Mucosa of rectum (tissue), 2 donors: Measurements from ENCODE around the gene CCL20.
A peak's percentile ranks its signal among the peaks of the same experiment; 100 is the strongest.

Source experiments
- H3K27ac ChIP-seq, 2 donors: one replicate each; pipeline ENCODE4 v1.7.0; 2013; ENCODE audit warnings: inconsistent platforms in 2 of 2, low read depth in 2 of 2, low read length in 2 of 2
- H3K27me3 ChIP-seq, 2 donors: one replicate each; pipeline ENCODE4 v1.7.0; 2013; ENCODE audit warnings: low read length in 2 of 2; ENCODE audit not compliant: control insufficient read depth in 2 of 2, insufficient read depth in 2 of 2
- H3K36me3 ChIP-seq, 2 donors: one replicate each; pipeline ENCODE4 v1.7.0; 2013; ENCODE audit warnings: low read length in 2 of 2; ENCODE audit not compliant: control insufficient read depth in 2 of 2, insufficient read depth in 2 of 2
- H3K4me1 ChIP-seq, 2 donors: one replicate each; pipeline ENCODE4 v1.7.0; 2013; ENCODE audit warnings: low read length in 2 of 2, mild to moderate bottlenecking in 1 of 2; ENCODE audit not compliant: control insufficient read depth in 2 of 2, insufficient read depth in 2 of 2
- H3K4me3 ChIP-seq, 2 donors: one replicate each; pipeline ENCODE4 v1.7.0; 2013; ENCODE audit warnings: low read length in 2 of 2
- H3K9ac ChIP-seq, 2 donors: one replicate each; pipeline ENCODE4 v1.7.0; 2013; ENCODE audit warnings: low read length in 2 of 2, low read depth in 1 of 2, mild to moderate bottlenecking in 1 of 2
- H3K9me3 ChIP-seq, 2 donors: one replicate each; pipeline ENCODE4 v1.7.0; 2013; ENCODE audit warnings: low read length in 2 of 2; ENCODE audit not compliant: control insufficient read depth in 2 of 2
- donor health status: healthy.
- donor health status: Normal muscosa, but diverticular disease.

The CCL20 gene

GRCh38 chr2:227802882-227803281 is 10.8 kb upstream of the CCL20 start:
- H3K36me3 ChIP-seq = no peaks in the 10 kb centered on the region
- H3K4me3 ChIP-seq = no peak overlapping the region
- H3K4me1 ChIP-seq = peaks cover 0 to 6% of the 10 kb centered on the region in 2 donors
- H3K9ac ChIP-seq = no peak overlapping the region
- no peaks in the 10 kb centered on the region for H3K9me3 ChIP-seq
- no peak overlapping the region for H3K27ac ChIP-seq
- H3K27me3 ChIP-seq = no peaks in the 10 kb centered on the region

GRCh38 chr2:227804975-227805374 is 8.7 kb upstream of the CCL20 start:
- H3K27me3 ChIP-seq = no peaks in the 10 kb centered on the region
- no peak overlapping the region for H3K4me3 ChIP-seq
- no peak overlapping the region for H3K9ac ChIP-seq
- H3K9me3 ChIP-seq = no peaks in the 10 kb centered on the region
- peaks cover 0 to 2% of the 10 kb centered on the region in 2 donors for H3K4me1 ChIP-seq
- no peaks in the 10 kb centered on the region for H3K36me3 ChIP-seq
- peak overlapping the region in 1 of 2 donors; percentile 9 for H3K27ac ChIP-seq

- Histone ChIP-seq H3K4me3 (no peak overlapping the region), H3K4me1 (peaks cover 0 to 2% of the 10 kb centered on the region in 2 donors), H3K27ac (peak overlapping the region in 1 of 2 donors; percentile 9), H3K36me3 (no peaks in the 10 kb centered on the region), H3K9me3 (no peaks in the 10 kb centered on the region), H3K9ac (no peak overlapping the region), H3K27me3 (no peaks in the 10 kb centered on the region)
Observed at GRCh38 chr2:227805578-227805977, 8.1 kb upstream of the CCL20 start.

GRCh38 chr2:227808936-227809335 is 4.7 kb upstream of the CCL20 start:
- no peak overlapping the region for H3K27ac ChIP-seq
- H3K27me3 ChIP-seq = no peaks in the 10 kb centered on the region
- H3K36me3 ChIP-seq = no peaks in the 10 kb centered on the region
- no peak overlapping the region for H3K9ac ChIP-seq
- peaks cover 4 to 11% of the 10 kb centered on the region in 2 donors for H3K4me1 ChIP-seq
- no peak overlapping the region for H3K4me3 ChIP-seq
- no peaks in the 10 kb centered on the region for H3K9me3 ChIP-seq

- no peak overlapping the region for H3K27ac ChIP-seq
Observed at GRCh38 chr2:227812001-227812400, 1.6 kb upstream of the CCL20 start.

GRCh38 chr2:227813229-227813561 is 447 bp upstream of the CCL20 start:
- H3K27me3 ChIP-seq = no peaks in the 10 kb centered on the region

More at GRCh38 chr2:227812001-227812400, 1.6 kb upstream of the CCL20 start:
- Histone ChIP-seq H3K9me3 (no peaks in the 10 kb centered on the region), H3K27me3 (no peaks in the 10 kb centered on the region), H3K4me3 (no peak overlapping the region), H3K9ac (no peak overlapping the region), H3K36me3 (no peaks in the 10 kb centered on the region), H3K4me1 (peaks cover 8 to 15% of the 10 kb centered on the region in 2 donors)

GRCh38 chr2:227815066-227815465 is 1.4 kb downstream of the CCL20 start:
- Histone ChIP-seq H3K27me3 (no peaks in the 10 kb centered on the region), H3K36me3 (no peaks in the 10 kb centered on the region), H3K4me1 (peaks cover 8 to 17% of the 10 kb centered on the region in 2 donors), H3K9me3 (no peaks in the 10 kb centered on the region), H3K27ac (no peak overlapping the region), H3K9ac (no peak overlapping the region), H3K4me3 (no peak overlapping the region)

More at GRCh38 chr2:227813229-227813561, 447 bp upstream of the CCL20 start:
- H3K9ac ChIP-seq = no peak overlapping the region
- peaks cover 8 to 13% of the 10 kb centered on the region in 2 donors for H3K4me1 ChIP-seq
- no peak overlapping the region for H3K4me3 ChIP-seq
- peak overlapping the region in 1 of 2 donors; percentile 2 for H3K27ac ChIP-seq
- no peaks in the 10 kb centered on the region for H3K36me3 ChIP-seq
- H3K9me3 ChIP-seq = no peaks in the 10 kb centered on the region

GRCh38 chr2:227816507-227817294 is 3.1 kb downstream of the CCL20 start:
- Histone ChIP-seq H3K27ac (no peak overlapping the region), H3K9ac (no peak overlapping the region), H3K4me3 (no peak overlapping the region), H3K4me1 (peaks cover 8 to 17% of the 10 kb centered on the region in 2 donors), H3K9me3 (no peaks in the 10 kb centered on the region), H3K27me3 (no peaks in the 10 kb centered on the region), H3K36me3 (no peaks in the 10 kb centered on the region)

- H3K27me3 ChIP-seq = no peaks in the 10 kb centered on the region
- H3K36me3 ChIP-seq = no peaks in the 10 kb centered on the region
- peaks cover 8 to 17% of the 10 kb centered on the region in 2 donors for H3K4me1 ChIP-seq
- H3K9ac ChIP-seq = no peak overlapping the region
- no peak overlapping the region for H3K27ac ChIP-seq
- no peak overlapping the region for H3K4me3 ChIP-seq
- H3K9me3 ChIP-seq = no peaks in the 10 kb centered on the region
Observed at GRCh38 chr2:227817336-227817735, 3.7 kb downstream of the CCL20 start.

- no peaks in the 10 kb centered on the region for H3K27me3 ChIP-seq
- peak overlapping the region; percentile 14 to 46 for H3K27ac ChIP-seq
- peaks cover 8 to 15% of the 10 kb centered on the region in 2 donors for H3K4me1 ChIP-seq
- no peak overlapping the region for H3K9ac ChIP-seq
- H3K36me3 ChIP-seq = no peaks in the 10 kb centered on the region
- no peaks in the 10 kb centered on the region for H3K9me3 ChIP-seq
- no peak overlapping the region for H3K4me3 ChIP-seq
Observed at GRCh38 chr2:227817850-227818674, 4.4 kb downstream of the CCL20 start.
